Measurements from ENCODE around the gene MYH13.
A peak's percentile ranks its signal among the peaks of the same experiment; 100 is the strongest.

MYH13 gene

GRCh38 chr17:10325031-10325695 lies 47.6 kb downstream of the MYH13 start:
- no peak for DNase-seq (ENCODE audit: low spot score)
- in situ Hi-C loops (cut with MboI; ENCODE audit: low sequenced_read_pairs, unreplicated experiment): loop anchor here (10.0 kb wide), 1 partner anchor 290 kb away; no protein-coding TSS in a partner anchor
- no peak for TF ChIP-seq CTCF (IDR thresholded peaks at IDR 0.05; ENCODE audit: borderline replicate concordance, control extremely low read depth, extremely low read depth, insufficient read depth, missing control alignments)

- DNase-seq (ENCODE audit: low spot score): no peak
- in situ Hi-C loops (cut with MboI; ENCODE audit: low sequenced_read_pairs, unreplicated experiment): loop anchor here (10.0 kb wide), 1 partner anchor 291 kb away; no protein-coding TSS in a partner anchor
- TF ChIP-seq CTCF (IDR thresholded peaks at IDR 0.05; ENCODE audit: borderline replicate concordance, control extremely low read depth, extremely low read depth, insufficient read depth, missing control alignments): no peak
These were observed 48.8 kb downstream of the MYH13 start for GRCh38 chr17:10323812-10324610.

GRCh38 chr17:10318535-10318934 lies 54.3 kb downstream of the MYH13 start:
- DNase-seq (ENCODE audit: low spot score): no peak
- in situ Hi-C loops (cut with MboI; ENCODE audit: low sequenced_read_pairs, unreplicated experiment): no loop called here
- TF ChIP-seq CTCF (IDR thresholded peaks at IDR 0.05; ENCODE audit: borderline replicate concordance, control extremely low read depth, extremely low read depth, insufficient read depth, missing control alignments): no peak

GRCh38 chr17:10317543-10317834 lies 55.3 kb downstream of the MYH13 start:
- in situ Hi-C loops (cut with MboI; ENCODE audit: low sequenced_read_pairs, unreplicated experiment): no loop called here
- no peak for TF ChIP-seq CTCF (IDR thresholded peaks at IDR 0.05; ENCODE audit: borderline replicate concordance, control extremely low read depth, extremely low read depth, insufficient read depth, missing control alignments)
- DNase-seq (ENCODE audit: low spot score): no peak

GRCh38 chr17:10316801-10317542 lies 55.8 kb downstream of the MYH13 start:
- DNase-seq (ENCODE audit: low spot score): peak; percentile 66
- TF ChIP-seq CTCF (IDR thresholded peaks at IDR 0.05; ENCODE audit: borderline replicate concordance, control extremely low read depth, extremely low read depth, insufficient read depth, missing control alignments): peak; percentile 53
- in situ Hi-C loops (cut with MboI; ENCODE audit: low sequenced_read_pairs, unreplicated experiment): no loop called here

GRCh38 chr17:10314329-10314728 lies 58.5 kb downstream of the MYH13 start:
- TF ChIP-seq CTCF (IDR thresholded peaks at IDR 0.05; ENCODE audit: borderline replicate concordance, control extremely low read depth, extremely low read depth, insufficient read depth, missing control alignments): no peak
- DNase-seq (ENCODE audit: low spot score): no peak
- in situ Hi-C loops (cut with MboI; ENCODE audit: low sequenced_read_pairs, unreplicated experiment): no loop called here

Data from GM13976 (cell line).